Neutrophil (primary cell): ENCODE results near the gene APOO.

ENCODE experiments used
- H3K27ac ChIP-seq: fragments of 200-600 bp; sonication (generic); 2 replicates; pipeline ENCODE4 v1.5.1; 2016; ENCODE audit warnings: mild to moderate bottlenecking, moderate library complexity
- H3K27me3 ChIP-seq: fragments of 200-600 bp; sonication (generic); 2 replicates; pipeline ENCODE4 v1.6.0; 2016; ENCODE audit warnings: mild to moderate bottlenecking
- H3K36me3 ChIP-seq: fragments of 200-600 bp; sonication (generic); 2 replicates; pipeline ENCODE4 v1.5.1; 2017
- H3K4me1 ChIP-seq, 2 experiments: fragments of 200-600 bp in 1 of 2; sonication (generic) in 1 of 2; 1 replicate in 1 of 2; 2 replicates in 1 of 2; pipeline versions ENCODE4 v1.5.1 to v1.6.1; 2013 to 2016; ENCODE audit warnings: low read depth in 1 of 2, low read length in 1 of 2, mild to moderate bottlenecking in 1 of 2, moderate library complexity in 1 of 2; ENCODE audit not compliant: control insufficient read depth in 1 of 2, insufficient read depth in 1 of 2
- H3K4me3 ChIP-seq, 2 experiments: fragments of 200-600 bp in 1 of 2; sonication (generic) in 1 of 2; 1 replicate in 1 of 2; 2 replicates in 1 of 2; pipeline ENCODE4 v1.5.1; 2013 to 2016; ENCODE audit warnings: low read depth in 1 of 2, low read length in 1 of 2, mild to moderate bottlenecking in 1 of 2, moderate library complexity in 1 of 2
- H3K9me3 ChIP-seq: fragments of 200-600 bp; sonication (generic); 2 replicates; pipeline ENCODE4 v1.5.1; 2016
- TF ChIP-seq, protein P1 (sequence below): fragments of 200-600 bp; sonication (generic); IDR thresholded peaks from 2 replicates; pipeline ENCODE4 v1.5.1; 2016; ENCODE audit warnings: antibody characterized with exemption

Gene APOO

DNA sequence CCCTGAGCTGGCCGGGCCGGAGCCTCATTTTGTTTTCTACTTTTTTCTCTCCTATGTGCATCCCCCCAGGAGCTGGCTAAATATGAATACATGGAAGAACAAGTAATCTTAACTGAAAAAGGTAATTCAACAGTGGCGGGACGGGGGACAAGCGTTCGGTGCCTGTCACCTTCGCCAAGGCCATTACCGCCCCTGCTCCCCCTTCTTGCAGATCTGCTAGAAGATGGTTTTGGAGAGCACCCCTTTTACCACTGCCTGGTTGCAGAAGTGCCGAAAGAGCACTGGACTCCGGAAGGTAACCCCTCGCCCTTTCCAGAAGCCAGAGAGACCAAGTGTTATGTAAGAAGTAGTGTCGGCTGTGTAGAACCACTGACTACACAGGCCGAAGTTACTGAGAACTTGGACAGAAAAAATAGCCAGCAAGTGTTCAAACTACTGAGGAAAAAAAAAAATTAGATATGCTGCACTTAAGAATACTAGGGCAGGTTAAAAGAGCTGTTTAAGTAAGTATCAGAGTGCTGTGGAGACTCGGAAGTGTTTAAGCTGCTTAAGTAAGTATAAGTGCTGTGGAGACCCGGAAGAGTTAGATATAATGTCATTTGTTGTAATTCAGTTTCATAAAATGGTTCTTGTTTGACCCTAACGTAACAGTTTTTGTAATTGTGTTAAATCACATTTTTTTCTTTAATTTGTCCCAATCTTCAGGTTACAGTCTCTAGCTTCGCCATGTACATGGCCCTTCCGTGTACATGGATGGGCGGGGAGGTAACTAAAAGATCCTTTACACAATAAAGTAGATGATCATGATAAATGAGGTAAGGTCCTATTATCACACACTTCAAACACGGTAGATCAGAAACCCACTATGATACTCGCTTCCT lies 123.9 kb downstream of the APOO start:
- H3K9me3 ChIP-seq = no peaks in the 10 kb centered on the region
- TF ChIP-seq, protein P1, sequence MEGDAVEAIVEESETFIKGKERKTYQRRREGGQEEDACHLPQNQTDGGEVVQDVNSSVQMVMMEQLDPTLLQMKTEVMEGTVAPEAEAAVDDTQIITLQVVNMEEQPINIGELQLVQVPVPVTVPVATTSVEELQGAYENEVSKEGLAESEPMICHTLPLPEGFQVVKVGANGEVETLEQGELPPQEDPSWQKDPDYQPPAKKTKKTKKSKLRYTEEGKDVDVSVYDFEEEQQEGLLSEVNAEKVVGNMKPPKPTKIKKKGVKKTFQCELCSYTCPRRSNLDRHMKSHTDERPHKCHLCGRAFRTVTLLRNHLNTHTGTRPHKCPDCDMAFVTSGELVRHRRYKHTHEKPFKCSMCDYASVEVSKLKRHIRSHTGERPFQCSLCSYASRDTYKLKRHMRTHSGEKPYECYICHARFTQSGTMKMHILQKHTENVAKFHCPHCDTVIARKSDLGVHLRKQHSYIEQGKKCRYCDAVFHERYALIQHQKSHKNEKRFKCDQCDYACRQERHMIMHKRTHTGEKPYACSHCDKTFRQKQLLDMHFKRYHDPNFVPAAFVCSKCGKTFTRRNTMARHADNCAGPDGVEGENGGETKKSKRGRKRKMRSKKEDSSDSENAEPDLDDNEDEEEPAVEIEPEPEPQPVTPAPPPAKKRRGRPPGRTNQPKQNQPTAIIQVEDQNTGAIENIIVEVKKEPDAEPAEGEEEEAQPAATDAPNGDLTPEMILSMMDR = no peak
- peak overlapping the region; percentile 99 for H3K27ac ChIP-seq
- peak overlapping the region; percentile 72 to 92 for H3K4me3 ChIP-seq
- no peaks in the 10 kb centered on the region for H3K27me3 ChIP-seq
- peaks cover 20% of the 10 kb centered on the region for H3K36me3 ChIP-seq
- peaks cover 25 to 35% of the 10 kb centered on the region in 2 experiments for H3K4me1 ChIP-seq
